ENCODE measurements around the gene LRRC37A3.
"Not testable (repeated sequence)": the region's sequence is repeated elsewhere in the genome, so short reads cannot be mapped to it uniquely, and the experiment has no call there.

LRRC37A3 gene

DNA sequence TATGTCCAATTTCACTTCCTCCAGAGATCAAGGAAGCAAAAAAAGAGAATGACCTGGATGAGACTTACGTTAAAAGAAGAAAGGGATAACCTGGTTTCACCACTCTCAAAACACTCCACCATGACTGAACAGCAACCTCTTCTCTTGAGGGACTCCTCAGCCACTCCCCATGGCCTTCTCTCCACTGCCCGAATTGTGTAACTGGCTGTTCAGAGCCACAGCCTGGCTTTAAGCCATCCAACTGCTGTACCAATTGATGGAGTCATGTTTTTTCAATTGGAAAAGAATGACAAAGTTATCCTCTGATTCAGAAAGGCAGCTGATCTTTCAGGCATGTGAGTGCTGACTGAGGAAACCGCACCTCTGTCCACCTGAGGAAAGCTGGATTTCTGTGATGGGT, 85.2 kb downstream of the LRRC37A3 start:
- peak; percentile 70 for DNase-seq (ENCODE audit: low spot score)

DNA sequence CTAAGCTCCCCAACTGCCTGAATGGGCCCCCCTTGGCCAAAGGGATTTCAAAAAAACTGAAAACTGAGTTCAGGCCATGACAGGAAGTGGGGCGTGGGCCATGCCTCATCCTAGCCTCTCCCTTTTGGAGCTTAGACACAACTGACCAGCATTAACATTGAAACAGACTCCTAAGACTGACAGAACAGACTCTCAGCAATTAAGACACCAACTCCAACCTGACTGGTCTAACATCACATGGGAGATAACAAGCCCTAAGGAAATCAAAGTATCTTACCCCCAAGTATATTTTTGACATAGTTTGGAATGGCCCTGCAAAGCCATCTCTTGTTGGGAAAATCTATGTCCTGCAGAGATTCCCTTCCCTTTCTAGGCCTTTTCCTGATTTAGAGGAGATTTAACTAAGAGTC, 88.6 kb downstream of the LRRC37A3 start:
- not testable (repeated sequence) for DNase-seq (ENCODE audit: low spot score)

- DNase-seq (ENCODE audit: low spot score), result not testable (repeated sequence)
Measured at GRCh38 chr17:64829824-64830630, 89.3 kb downstream of the LRRC37A3 start.

DNA sequence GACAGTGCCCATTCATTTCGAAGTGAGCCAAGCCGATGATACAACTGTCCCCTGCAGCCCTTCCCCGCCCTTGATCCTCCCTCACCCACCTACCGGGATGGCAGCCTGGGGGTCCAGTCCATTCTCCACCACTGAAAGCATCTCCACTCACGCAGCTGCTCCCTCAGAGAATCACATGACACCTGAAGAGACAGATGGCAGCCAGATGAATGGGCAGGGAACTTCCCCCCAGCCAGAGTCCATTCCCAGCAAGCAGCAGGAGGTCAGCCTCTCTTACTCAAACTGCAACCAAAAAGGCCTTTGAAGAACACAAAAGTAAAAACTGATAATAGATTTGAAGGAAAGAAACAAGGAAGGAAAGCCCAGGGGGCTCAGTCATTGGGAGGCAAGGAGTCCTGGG, 90.2 kb downstream of the LRRC37A3 start:
- not testable (repeated sequence) for DNase-seq (ENCODE audit: low spot score)

DNA sequence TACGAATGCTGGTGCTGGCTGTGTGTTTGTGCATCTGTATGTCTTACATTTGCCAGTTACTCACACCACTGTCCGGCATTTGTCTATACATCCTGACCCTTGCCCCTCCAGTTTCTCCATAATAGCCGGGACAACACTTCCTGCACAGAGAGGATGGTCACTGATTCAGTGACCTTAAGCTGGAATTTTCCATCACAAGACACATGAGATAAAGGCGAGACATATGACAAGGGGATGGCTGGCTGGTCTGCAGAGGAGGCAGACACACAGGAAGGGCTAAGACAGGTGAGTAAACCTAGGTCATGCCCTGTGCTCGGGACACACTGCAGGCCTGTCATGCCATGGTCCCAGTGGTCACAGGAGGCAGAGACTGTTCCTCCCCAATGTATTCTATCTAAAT, 100.4 kb downstream of the LRRC37A3 start:
- not testable (repeated sequence) for DNase-seq (ENCODE audit: low spot score)

DNA sequence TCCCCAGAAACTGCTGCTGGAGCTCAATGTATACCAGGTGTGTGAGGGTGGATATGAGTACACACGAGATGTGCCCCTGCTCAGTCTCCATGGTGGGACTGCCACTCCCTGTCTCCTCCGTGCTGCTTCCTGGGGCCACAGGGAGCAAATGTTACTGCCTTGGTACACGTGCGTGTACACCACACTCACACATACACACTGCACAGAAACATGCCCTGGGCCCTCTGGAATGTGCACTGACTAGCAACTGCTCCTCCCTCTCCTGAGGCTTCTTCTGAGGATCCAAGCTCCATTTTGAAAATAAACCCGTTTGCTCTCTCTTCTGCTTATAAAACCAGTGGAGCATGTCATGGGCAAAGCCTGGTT, 103.5 kb downstream of the LRRC37A3 start:
- DNase-seq (ENCODE audit: low spot score), result not testable (repeated sequence)

DNA sequence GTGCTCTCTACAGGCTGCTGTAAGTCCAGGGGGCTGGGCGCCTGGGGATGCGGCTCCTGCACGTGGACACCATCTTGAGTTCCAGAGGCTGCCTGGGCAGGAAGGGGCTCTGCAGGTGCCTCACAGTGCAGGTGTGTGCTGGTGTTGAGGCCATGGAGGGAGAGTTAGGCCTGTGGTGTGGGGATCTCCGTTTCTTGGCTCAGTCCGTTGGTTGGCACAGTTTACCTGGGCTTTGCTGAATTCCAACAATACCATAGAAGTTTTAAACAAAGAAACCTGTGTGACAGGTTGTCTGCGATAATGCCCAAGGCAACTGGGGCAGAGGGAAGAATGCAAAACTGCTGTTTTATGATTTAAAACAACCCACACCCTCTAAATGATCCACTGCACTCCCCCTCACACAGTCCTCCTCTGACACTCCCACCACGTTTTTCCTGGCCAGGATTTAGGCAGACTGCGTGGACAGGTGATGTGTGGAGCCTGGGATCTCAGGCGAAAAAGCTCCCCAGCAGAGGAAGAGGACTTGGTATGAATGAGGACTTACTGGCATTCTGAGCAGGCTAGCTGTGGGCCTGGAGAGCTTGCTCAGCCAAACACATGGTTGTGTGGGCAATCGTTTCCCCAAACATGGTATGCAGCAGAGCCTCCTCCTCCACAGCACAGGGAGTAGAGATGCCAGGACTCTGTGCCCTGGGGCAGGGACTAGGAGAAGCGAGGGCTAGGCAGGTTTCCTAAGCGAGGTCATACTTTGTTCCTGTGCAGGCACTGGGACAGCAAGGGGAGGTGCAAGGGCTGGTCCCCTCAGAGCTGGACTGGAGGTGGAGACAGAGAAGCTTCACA, 104.1 kb downstream of the LRRC37A3 start:
- DNase-seq (ENCODE audit: low spot score), result not testable (repeated sequence)

DNA sequence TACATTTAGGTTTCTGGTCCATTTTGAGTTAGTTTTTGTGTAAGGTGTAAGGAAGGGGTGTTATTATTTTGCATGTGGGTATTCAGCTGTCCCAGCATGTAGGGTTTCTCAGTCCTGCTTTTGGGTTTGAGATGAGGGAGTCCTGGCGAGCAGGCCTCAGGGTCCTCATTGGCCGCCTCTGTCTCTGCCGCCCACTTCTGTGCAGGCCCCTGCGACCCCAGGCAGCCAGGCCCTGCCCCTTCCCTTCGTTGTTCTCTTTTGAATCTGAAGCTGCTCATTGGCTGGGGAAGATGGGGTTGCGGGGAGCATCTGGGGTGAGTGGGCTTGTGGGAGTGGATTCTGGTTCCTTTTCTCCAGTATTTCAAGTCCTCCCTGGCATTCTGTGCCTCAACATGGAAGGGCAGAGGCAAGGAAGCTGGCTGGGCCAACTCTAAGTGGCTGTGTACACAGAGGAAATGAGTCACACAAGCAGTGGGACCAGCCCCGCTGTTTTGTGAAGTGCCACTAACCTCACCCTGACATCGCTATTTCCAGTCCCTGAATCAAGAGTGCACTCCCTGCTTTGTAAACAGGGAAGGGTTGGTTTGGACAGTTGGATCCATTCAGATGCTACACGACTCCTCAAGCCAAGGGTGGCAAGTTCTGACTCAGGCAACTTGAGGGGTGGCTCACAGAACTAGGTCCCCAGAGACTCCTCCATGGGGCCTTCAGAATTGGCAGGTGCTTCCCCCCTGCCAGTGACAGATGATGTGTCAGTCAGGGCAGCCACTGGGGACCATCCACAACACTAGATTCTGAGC, 110.9 kb downstream of the LRRC37A3 start:
- peak; percentile 43 for DNase-seq (ENCODE audit: low spot score)

All from GM03348 (cell line).